Measurements from ENCODE around the gene SPHKAP. TPM values are rescaled to one million over a fixed set of nuclear protein-coding genes. Genes with fewer than 3 reads are reported as not detected.
"Not testable (repeated sequence)": the region's sequence is repeated elsewhere in the genome, so short reads cannot be mapped to it uniquely, and the experiment has no call there.

The SPHKAP gene, protein sequence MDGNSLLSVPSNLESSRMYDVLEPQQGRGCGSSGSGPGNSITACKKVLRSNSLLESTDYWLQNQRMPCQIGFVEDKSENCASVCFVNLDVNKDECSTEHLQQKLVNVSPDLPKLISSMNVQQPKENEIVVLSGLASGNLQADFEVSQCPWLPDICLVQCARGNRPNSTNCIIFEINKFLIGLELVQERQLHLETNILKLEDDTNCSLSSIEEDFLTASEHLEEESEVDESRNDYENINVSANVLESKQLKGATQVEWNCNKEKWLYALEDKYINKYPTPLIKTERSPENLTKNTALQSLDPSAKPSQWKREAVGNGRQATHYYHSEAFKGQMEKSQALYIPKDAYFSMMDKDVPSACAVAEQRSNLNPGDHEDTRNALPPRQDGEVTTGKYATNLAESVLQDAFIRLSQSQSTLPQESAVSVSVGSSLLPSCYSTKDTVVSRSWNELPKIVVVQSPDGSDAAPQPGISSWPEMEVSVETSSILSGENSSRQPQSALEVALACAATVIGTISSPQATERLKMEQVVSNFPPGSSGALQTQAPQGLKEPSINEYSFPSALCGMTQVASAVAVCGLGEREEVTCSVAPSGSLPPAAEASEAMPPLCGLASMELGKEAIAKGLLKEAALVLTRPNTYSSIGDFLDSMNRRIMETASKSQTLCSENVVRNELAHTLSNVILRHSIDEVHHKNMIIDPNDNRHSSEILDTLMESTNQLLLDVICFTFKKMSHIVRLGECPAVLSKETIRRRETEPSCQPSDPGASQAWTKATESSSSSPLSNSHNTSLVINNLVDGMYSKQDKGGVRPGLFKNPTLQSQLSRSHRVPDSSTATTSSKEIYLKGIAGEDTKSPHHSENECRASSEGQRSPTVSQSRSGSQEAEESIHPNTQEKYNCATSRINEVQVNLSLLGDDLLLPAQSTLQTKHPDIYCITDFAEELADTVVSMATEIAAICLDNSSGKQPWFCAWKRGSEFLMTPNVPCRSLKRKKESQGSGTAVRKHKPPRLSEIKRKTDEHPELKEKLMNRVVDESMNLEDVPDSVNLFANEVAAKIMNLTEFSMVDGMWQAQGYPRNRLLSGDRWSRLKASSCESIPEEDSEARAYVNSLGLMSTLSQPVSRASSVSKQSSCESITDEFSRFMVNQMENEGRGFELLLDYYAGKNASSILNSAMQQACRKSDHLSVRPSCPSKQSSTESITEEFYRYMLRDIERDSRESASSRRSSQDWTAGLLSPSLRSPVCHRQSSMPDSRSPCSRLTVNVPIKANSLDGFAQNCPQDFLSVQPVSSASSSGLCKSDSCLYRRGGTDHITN (N-terminal part only)
- not detected for total RNA-seq

- Mint-ChIP-seq H3K27ac (no peak within 1 kb of the TSS), H3K36me3 (ENCODE audit: low read depth) (no peaks in the 10 kb centered on the region), H3K4me3 (no peak within 1 kb of the TSS), H3K9me3 (peaks cover 8% of the 10 kb centered on the region), H3K27me3 (peaks cover 5% of the 10 kb centered on the region), H3K4me1 (no peaks in the 10 kb centered on the region)
- CTCF ChIA-PET, result no interaction called here
- DNase-seq, result no peak
- POLR2A ChIA-PET, result no interaction called here
These were observed at the start of gene SPHKAP for GRCh38 chr2:228181098-228182019. SPHKAP (minus strand) TSS chr2:228181687; CDS start chr2:228181598, 89 bp downstream.

DNA sequence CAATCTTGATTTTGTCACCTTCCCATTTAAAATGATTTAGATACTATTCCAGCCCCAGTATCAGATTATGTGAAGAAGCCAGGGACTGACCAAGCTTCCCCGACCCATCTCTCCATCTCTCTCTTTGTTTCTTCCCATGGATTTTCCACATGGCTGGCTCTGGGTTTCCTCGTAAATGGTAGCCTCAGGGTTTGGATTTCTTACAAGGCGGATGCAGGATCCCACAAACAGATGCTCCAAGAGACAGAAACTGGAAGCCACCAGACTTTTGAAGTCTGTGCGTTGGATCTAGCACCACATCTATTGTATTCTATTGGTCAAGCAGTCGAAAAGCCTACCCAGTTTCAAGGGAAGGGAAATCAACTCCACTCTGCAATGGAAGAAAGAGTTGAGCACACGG is 46.0 kb upstream of the SPHKAP start:
- no peak for DNase-seq
- Mint-ChIP-seq H3K27ac (no peak overlapping the region), H3K36me3 (ENCODE audit: low read depth) (no peaks in the 10 kb centered on the region), H3K4me1 (no peaks in the 10 kb centered on the region), H3K9me3 (no peaks in the 10 kb centered on the region), H3K4me3 (no peak overlapping the region), H3K27me3 (no peaks in the 10 kb centered on the region)
- CTCF ChIA-PET, result no interaction called here
- POLR2A ChIA-PET, result no interaction called here

GRCh38 chr2:228224410-228224809 is 42.9 kb upstream of the SPHKAP start:
- no peaks in the 10 kb centered on the region for H3K36me3 Mint-ChIP-seq (ENCODE audit: low read depth)

DNA sequence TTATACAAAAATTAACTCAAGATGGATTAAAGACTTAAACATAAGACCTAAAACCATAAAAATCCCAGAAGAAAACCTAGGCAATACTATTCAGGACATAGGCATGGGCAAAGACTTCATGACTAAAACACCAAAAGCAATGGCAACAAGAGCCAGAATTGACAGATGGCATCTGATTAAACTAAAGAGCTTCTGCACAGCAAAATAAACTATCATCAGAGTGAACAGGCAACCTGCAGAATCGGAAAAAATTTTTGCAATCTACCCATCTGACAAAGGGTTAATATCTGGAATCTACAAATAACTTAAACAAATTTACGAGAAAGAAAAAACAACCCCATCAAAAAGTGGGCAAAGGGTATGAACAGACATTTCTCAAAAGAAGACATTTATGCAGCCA is 37.1 kb upstream of the SPHKAP start:
- H3K27me3 Mint-ChIP-seq; H3K27ac Mint-ChIP-seq; H3K9me3 Mint-ChIP-seq; CTCF ChIA-PET; POLR2A ChIA-PET; DNase-seq; H3K36me3 Mint-ChIP-seq (ENCODE audit: low read depth); H3K4me1 Mint-ChIP-seq; H3K4me3 Mint-ChIP-seq: not testable (repeated sequence)

More at GRCh38 chr2:228224410-228224809, 42.9 kb upstream of the SPHKAP start:
- Mint-ChIP-seq H3K27me3 (no peaks in the 10 kb centered on the region), H3K9me3 (no peaks in the 10 kb centered on the region), H3K27ac (no peak overlapping the region), H3K4me3 (no peak overlapping the region), H3K4me1 (no peaks in the 10 kb centered on the region)
- ChIA-PET POLR2A (no interaction called here), CTCF (no interaction called here)
- no peak for DNase-seq

GRCh38 chr2:228197504-228197903 is 16.0 kb upstream of the SPHKAP start:
- no peak overlapping the region for H3K4me3 Mint-ChIP-seq
- H3K9me3 Mint-ChIP-seq, result peaks cover 2% of the 10 kb centered on the region
- ChIA-PET CTCF (no interaction called here), POLR2A (no interaction called here)
- DNase-seq, result no peak
- no peaks in the 10 kb centered on the region for H3K36me3 Mint-ChIP-seq (ENCODE audit: low read depth)
- H3K4me1 Mint-ChIP-seq, result no peaks in the 10 kb centered on the region
- no peak overlapping the region for H3K27ac Mint-ChIP-seq
- H3K27me3 Mint-ChIP-seq, result no peaks in the 10 kb centered on the region

GRCh38 chr2:228180181-228181097 is 1.0 kb downstream of the SPHKAP start:
- Mint-ChIP-seq H3K4me3 (no peak overlapping the region), H3K36me3 (ENCODE audit: low read depth) (no peaks in the 10 kb centered on the region), H3K9me3 (peaks cover 8% of the 10 kb centered on the region), H3K27me3 (peaks cover 5% of the 10 kb centered on the region), H3K4me1 (no peaks in the 10 kb centered on the region), H3K27ac (no peak overlapping the region)
- DNase-seq, result no peak
- ChIA-PET CTCF (no interaction called here), POLR2A (no interaction called here)

DNA sequence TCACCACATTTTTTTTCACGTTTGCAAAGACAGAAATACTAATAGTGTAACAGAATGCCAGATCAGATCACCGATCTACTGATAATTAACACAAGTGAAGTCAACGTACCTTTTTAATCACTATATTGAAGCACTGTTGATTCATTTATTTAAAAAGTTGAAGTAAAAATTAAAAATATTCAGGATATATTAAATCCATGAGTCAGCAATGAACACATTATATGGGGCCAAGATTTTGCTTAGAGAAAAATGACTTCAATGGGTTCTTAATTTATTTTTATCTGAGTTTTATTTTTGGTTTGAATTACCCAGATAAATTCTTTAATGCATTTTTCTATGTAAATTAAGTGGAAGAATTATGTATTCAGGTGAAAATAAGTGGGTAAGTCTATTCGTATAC is 14.2 kb downstream of the SPHKAP start:
- Mint-ChIP-seq H3K4me1 (no peaks in the 10 kb centered on the region), H3K9me3 (no peaks in the 10 kb centered on the region), H3K27me3 (no peaks in the 10 kb centered on the region), H3K36me3 (ENCODE audit: low read depth) (no peaks in the 10 kb centered on the region), H3K4me3 (no peak overlapping the region), H3K27ac (no peak overlapping the region)
- ChIA-PET POLR2A (no interaction called here), CTCF (no interaction called here)
- DNase-seq, result no peak

DNA sequence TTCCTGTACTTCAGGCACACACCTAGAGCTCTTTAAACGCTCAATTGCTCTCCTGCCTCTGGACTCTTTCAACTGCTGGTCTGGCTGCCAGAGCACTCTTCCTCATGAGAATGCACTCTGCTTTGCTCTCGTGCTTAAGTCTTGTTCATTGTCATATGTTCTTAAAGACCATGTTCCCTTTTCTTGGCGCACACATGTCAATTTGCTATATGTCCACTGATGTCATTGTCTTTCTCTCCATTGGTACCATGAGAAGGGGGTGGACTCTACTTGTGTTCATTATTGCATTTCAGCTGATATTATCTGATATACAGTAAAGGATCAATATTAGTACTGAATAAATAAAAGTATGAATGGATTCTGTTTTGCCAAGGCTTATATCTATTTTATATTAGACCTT is 16.8 kb downstream of the SPHKAP start:
- no peaks in the 10 kb centered on the region for H3K4me1 Mint-ChIP-seq
- no peaks in the 10 kb centered on the region for H3K36me3 Mint-ChIP-seq (ENCODE audit: low read depth)
- ChIA-PET POLR2A (no interaction called here), CTCF (no interaction called here)
- peaks cover 14% of the 10 kb centered on the region for H3K9me3 Mint-ChIP-seq
- no peak for DNase-seq
- no peaks in the 10 kb centered on the region for H3K27me3 Mint-ChIP-seq
- no peak overlapping the region for H3K4me3 Mint-ChIP-seq
- no peak overlapping the region for H3K27ac Mint-ChIP-seq

DNA sequence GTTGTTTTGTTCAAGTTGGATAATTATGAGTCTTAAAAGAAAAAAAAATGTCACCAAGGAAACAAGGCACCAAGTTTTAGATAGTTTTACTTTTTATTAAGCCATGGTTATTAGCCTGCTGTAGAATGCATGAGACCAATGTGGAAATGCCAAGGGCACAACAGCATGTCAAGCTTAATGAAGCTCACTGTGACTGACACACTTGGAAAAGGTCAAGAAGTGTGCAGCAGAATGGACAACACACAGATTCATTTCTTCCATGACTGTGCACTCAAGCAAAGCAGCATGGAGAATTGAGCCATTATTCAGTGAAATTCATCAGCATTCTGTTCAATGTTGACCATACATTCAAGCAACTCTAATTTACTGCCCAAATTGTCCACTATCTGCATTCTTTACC is 23.6 kb downstream of the SPHKAP start:
- H3K9me3 Mint-ChIP-seq, result peaks cover 21% of the 10 kb centered on the region
- ChIA-PET CTCF (no interaction called here), POLR2A (no interaction called here)
- H3K36me3 Mint-ChIP-seq (ENCODE audit: low read depth), result no peaks in the 10 kb centered on the region
- H3K27me3 Mint-ChIP-seq, result no peaks in the 10 kb centered on the region
- DNase-seq, result no peak
- no peak overlapping the region for H3K27ac Mint-ChIP-seq
- H3K4me1 Mint-ChIP-seq, result no peaks in the 10 kb centered on the region
- H3K4me3 Mint-ChIP-seq, result no peak overlapping the region

- Mint-ChIP-seq H3K9me3 (peaks cover 4% of the 10 kb centered on the region), H3K4me3 (no peak overlapping the region), H3K36me3 (ENCODE audit: low read depth) (no peaks in the 10 kb centered on the region), H3K27me3 (no peaks in the 10 kb centered on the region), H3K27ac (no peak overlapping the region), H3K4me1 (peaks cover 5% of the 10 kb centered on the region)
- no peak for DNase-seq
- ChIA-PET CTCF (no interaction called here), POLR2A (no interaction called here)
These were observed 36.5 kb downstream of the SPHKAP start for GRCh38 chr2:228144961-228145360.

DNA sequence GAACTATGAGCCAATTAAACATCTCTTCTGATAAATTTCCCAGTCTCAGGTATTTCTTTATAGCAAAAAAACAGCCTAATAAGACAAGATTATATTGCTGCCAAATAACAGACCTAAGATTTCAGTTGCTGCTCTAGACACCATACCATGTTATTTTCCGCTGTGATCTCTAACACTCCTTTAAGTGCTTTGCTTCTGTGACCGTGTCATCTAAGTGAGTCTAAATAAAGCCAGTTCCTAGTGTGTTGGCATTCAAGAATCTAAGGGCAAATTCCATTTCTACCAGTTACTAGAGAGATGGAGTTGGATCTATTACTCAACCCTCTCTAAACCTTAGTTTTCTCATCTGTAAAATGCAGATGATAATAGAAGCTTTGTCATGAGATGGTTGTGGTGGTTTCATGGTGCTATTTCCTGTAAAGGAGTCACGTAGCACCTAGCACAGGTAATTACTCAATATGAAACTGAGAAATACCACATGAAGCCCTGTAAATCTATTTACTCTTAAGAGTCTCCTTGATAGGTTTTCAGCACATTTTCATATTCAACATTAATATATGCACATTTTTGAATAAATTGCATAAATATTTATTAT is 40.5 kb downstream of the SPHKAP start:
- POLR2A ChIA-PET, result no interaction called here
- Mint-ChIP-seq H3K36me3 (ENCODE audit: low read depth) (no peaks in the 10 kb centered on the region), H3K9me3 (peaks cover 4% of the 10 kb centered on the region), H3K27me3 (no peaks in the 10 kb centered on the region), H3K4me1 (peaks cover 5% of the 10 kb centered on the region), H3K27ac (no peak overlapping the region), H3K4me3 (no peak overlapping the region)
- CTCF ChIA-PET, result no interaction called here
- no peak for DNase-seq
